Activated gamma-delta T cell treated with anti-CD3 and anti-CD28 coated beads, Interleukin-2, amount 50 U/mL, for 16 hours (primary cell): Measurements from ENCODE around the gene MFSD12.
"Not testable (repeated sequence)": the region's sequence is repeated elsewhere in the genome, so short reads cannot be mapped to it uniquely, and the experiment has no call there.

Experiments used
- DNase-seq: peaks from one replicate; pipeline ENCODE4 v3.0.0-alpha.2; 2020; ENCODE audit warnings: low read depth

The MFSD12 gene

DNA sequence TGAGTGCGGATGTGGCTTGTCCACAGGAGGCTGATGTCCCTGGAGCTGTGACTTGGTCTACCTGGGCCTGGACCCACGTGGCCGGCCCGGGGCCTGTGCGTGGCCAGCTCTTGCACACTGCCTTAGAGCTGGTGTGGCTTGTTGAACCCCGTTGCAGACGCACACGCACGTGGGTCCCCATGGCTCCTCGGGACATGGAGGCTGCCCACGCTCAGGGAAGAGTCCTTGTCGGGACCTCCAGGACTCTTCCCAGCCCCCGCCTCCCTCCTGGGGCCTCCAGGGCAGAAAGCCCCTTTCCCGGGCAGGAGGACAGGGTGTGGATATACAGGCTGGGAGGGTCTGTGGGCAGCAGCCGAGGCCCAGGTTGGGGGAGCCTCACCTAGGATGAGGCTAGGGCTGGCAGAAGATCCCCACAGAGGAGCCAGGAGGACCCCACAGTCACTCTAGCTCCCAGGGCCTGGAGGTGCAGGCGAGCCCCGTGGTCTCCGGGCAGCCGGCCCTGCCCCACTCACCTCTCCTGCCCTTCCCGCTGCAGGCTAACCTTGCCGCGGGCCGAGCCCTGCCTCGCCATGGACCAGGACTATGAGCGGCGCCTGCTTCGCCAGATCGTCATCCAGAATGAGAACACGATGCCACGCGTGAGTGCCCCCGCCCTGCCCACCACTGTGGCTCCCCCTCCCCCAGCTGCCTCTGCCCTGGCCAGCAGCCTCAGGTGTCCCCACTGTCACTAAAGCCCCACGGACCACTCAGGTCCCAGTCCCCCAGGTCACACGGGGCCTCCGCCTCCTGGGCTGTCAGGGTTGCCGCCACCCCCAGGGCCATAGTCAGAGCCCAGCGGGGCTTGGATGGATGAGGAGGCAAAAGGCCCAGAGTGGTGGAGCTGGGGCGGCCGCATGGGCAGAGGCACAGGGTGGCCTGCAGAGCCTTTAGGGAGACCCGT is 34.7 kb downstream of the MFSD12 start:
- no peak for DNase-seq

DNA sequence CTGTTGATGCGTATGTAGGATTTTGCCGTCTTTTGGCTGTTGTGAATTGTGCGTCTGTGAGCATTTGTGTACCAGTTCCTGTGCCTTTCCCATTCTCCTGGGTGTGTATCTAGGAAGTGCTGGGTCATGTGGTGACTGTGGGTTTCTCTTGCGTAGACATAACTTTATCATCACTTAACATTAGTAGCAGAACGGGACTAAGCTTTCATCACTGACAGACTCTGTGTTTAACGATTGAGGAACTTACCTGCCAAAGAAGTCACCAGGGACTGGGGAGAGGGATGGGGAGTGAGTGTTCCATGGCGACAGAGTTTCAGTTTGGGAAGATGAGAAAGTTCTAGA is 36.3 kb downstream of the MFSD12 start:
- no peak for DNase-seq

DNA sequence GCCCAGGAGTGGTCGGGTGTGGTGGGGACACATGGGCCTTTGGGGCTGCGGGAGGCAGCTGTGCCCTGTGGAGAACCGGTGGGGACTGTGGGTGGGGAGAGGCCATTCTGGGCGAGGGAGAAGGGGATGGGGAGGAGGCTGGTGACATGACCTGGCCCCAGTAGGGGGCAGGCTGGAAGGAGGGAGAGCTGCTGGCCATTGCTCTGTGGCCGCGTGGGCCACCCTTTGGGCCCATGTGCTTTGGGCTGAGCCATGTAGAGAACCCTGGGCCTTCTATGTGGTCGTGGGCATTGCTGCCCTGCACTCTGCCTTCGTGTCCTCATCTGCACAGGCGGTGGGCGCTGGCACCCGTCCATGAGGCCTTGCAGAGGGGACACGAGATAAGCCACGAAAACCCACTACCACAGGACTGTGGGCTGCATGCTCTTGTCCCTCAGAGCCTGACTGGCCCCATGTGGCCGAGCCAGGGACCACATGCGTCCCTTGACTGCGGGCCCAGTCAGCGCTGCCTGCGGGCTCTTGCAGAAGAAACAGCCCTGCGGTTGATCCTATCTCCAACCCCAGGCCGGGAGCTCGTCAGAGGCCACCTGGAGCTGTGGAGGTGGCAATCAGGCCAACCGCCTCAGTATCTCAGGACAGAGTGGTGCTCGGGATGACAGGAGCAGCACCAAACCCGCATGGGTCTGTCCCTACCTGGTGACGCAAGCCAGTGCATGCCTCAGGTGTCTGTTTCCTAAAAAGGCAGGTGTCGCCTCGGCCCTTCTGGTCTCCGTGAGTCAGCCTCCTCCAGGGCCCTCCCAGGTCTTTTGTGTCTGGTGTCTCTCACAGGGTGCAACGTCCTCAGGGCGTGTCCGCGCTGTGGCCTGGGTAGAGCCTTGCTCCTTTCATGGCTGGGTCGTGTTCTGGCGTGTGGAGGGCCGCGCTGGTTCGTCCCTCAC is 37.0 kb downstream of the MFSD12 start:
- no peak for DNase-seq

DNA sequence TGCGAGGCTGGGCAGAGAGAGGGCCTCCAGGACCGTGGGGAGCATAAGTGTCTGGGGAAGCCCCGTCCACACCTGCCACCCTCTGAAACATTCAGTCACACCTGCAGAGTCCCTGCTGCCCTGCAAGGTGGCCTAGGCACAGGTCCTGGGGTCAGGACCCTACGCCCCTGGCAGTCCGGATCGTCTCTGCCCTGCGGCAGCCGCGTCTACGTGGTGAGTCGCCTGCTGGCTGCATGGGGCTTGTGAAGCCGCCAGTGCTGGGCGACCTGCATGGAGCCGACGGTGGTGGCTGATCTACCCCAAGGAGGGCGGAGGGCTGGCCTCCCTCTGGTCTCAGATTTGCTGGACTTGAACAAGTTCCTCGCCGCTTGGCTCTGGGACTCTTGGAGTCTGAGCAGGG is 38.3 kb downstream of the MFSD12 start:
- DNase-seq = no peak

DNA sequence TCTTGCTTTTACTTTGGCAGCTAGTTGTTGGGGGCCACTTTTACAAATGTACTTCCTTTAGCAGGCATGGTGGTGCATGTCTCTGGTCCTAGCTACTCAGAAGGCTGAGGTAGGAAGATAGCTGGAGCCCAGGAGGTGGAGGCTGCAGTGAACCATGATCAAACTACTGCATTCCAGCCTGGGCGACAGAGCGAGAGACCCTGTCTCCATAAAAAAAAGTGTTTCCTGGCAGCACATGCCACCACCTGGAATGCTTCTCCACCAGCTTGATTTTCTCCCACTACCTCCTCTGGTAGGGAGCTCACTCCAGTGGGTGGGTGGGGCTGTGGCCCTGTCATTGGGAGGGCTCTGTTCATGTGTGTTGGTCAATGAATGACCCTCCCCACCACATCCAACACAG is 38.7 kb downstream of the MFSD12 start:
- no peak for DNase-seq

DNA sequence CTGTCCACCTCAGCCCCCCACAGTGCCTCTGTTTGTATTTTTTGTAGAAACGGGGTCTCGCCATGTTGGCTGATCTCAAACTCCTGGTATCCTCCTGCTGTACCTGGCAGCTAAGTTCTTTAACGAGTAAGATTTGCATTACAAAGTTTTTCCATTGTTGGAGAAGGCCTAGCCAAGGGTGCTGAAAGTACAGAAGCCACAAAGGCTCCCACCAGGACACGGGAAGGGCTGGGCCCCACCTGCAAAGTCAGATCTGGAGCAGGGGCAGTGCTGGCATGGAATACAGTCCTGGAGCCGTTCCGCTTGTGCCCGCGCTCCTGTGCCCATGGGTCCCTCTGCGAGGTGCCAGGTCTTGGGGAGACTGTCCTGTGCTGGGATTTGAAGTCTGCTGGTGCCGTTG is 39.1 kb downstream of the MFSD12 start:
- no peak for DNase-seq

DNA sequence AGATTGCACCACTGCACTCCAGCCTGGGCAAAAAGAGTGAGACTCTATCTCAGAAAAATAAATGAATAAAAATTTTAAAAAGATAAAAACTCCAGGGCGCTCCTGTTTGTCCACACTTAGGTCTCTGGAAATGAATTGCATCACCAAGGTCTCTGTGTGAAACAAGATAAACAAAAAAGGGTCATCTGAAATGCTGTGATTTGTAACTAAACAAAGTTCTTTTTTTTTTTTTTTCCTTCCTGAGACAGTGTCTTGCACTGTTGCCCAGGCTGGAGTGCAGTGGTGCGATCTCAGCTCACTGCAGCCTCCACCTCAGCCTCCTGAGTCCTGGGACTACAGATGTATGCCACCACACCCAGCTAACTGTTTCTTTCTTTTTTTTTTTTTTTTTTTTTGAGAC is 39.7 kb downstream of the MFSD12 start:
- DNase-seq = no peak

DNA sequence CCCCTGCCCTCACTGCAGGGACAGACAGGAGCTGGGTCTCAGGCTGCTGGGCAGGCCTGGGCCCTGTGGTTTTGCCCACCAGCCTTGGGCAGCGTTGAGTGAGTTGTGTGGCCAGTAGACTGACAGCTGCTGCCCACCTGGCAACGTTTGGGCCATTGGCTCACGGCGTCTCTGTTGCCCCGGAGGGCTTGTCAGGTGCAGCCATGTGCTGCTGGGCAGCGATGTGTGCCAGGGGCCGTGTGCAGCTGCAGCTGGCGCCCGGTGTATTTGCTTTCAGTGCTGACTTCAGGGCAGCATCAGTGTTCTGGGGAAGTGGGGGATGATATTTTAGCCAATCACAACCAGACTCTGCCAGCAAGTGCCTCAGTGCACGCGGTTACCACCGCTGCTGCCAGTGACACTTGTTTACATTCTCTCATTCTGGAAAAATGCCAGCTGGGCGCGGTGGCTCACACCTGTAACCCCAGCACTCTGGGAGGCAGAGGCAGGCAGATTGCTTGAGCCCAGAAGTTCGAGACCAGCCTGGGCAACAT is 40.6 kb downstream of the MFSD12 start:
- peak; percentile 27 for DNase-seq

DNA sequence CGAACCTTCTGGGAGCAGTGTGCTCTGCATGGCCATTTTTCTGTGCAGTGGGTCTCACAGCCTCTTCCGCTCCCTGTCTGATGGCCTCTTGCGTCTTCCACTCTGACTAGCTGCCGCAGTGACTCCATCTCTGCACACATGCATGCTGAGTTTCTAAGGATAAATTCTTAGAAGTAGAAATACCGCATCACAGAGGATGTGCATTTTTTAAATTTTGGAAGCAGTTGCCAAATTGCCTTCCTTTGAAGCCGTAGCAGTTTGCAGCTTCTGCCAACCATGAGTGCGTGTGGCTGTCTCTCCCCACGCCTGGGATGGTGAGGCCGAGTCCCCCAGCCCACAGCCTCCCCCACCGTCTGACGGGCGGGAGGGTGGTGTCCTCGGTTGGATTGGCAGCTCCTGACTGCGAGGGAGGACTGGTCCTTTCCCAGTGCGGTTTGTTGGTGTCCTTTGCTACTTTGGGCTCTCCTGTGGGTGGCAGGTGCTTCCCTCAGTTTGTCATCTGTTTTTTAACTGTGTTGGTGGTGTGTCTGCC is 41.4 kb downstream of the MFSD12 start:
- no peak for DNase-seq

DNA sequence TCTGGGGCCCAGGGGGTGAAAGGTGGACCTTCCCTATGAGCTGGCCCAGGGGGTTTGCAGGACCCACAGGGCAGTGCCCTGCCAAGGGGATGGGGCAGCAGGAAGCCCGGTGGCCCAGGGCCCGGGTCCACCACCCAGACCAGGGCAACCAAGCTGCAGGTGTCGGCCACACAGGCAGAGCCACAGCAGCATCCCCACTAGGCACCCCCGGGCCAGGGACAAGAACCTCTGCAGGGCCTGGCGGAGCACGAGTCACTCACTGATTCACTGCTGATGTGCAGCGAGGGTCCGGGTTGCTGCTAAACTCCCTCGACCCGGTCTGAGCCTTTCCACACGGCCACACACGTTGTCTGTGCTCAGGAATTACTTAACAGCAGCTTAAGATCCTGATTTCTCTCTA is 42.5 kb downstream of the MFSD12 start:
- DNase-seq = no peak

DNA sequence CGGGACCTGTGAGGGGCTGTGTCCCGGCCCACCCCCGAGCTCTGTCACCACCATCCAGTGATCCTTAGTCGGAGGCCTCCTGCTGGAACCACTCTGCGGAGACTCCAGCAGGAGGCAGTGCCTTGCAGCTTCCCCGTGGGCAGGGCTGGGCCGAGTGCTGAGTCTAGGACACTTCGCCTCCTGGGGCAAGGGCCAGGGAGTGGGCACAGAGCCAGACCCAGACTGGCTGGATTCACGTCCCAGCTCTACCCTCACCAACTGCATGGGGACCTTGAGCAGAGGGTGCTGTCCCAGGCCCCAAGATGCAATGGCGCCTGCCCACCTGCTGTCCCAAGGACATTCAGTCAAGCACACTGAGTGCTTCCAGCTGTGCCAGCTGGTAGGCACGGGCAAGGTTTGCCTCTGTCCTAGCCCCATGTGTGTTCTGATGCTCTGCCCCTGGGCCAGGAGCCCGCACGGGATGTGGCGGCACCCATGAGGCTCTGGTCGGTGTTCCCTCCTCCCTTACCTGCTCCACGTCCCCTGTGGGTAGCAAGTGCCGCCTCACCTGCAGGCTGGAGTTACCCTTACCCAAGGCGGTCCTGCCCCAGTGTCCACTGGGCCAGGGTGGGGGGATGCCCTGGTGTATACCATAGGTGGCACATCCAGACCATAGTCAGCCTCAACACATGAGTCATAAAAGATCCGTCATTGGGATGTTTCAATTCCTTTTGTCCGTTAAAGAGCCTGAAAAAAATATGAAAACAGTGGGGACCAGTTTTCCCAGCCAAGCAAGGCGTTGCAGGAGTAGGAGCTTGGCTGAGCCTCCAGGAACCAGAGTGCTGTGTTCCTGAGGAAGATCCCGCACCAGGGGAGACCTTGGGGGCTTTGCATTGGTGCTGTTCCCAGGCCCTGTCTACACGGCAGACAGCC is 43.9 kb downstream of the MFSD12 start:
- no peak for DNase-seq

DNA sequence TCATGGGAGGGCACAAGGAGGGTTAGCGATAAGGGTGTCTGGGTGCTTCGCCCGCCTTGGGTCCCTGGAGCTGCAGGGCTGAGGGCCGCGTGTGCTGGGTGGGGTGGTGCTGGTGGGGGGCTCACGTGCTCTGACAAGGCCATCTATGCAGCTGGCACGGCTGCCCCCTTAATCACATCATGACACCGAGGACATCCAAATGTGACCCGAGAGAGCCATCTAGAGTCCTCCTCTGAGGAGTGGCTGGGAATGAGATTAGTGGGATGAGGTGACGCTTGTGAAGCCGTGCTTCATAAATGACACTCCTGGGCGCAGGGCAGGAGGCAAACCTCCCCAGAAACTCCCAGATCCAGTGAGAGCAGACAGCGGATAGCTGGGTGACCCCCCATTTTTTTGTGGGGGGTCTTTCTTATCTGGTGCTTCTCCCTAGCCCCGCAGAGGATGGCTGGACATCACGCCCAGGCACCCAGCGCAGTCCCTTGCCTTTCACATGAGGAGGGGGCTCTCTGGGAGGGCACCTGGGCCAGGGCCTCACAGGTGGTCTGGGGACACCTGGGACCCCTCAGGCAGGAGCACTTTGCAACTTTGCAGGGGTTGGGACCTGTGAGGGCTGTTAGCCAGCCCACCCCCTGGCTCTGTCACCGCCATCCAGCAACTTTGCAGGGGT is 44.7 kb downstream of the MFSD12 start:
- no peak for DNase-seq

DNA sequence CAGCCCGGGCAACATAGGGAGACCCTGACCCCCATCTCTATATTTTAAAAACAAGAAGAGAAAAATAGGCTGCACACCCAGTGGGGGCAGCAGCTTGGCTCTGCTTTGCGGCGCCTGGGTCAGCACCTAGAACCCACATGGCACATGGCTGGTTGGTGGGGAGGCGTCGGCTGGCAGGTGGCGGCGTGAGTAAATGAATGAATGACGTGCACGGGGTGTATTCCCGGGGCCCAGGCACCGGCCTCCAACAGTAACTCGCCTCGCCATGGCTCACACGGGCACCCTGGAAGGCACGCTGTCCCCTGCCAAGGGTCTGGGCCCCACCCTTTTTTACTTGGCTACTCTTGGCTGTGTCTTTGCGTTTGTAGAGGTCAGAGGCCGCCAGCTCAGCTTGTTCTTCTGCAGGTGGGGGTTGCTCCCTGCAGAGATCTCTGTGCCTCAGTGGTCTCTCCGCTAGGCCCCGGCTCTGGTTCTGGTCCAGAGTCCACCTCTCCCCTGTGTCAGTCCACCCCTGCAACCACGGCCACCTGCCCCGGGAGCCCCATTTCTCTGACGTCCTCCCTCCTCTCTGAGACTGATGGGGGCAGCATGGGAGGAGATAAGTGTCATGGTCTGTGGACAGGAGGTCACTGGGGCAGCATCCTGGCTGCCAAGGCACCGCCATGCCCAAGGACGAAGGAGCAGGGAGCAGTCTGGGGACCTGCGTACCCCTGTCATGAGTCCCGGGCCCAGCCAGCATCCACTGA is 45.7 kb downstream of the MFSD12 start:
- no peak for DNase-seq

DNA sequence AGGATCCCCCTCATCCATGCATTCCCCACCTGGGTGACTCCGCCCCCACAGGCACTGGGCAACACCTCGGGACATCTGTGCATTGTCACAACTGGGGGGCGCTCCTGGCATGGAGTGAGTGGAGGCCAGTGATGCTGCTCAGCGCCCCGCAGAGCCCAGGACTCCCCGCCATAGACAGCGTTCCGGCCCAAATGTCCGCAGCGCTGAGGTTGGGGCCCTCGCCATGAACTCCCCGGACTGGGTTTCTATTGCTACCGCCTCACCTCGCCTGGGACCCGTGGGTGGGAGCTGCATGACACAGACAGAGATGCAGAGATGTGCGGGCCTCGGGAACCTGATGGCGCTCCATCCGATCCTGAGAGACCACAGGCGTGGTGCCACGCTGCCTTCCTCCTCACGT is 46.7 kb downstream of the MFSD12 start:
- DNase-seq = no peak

DNA sequence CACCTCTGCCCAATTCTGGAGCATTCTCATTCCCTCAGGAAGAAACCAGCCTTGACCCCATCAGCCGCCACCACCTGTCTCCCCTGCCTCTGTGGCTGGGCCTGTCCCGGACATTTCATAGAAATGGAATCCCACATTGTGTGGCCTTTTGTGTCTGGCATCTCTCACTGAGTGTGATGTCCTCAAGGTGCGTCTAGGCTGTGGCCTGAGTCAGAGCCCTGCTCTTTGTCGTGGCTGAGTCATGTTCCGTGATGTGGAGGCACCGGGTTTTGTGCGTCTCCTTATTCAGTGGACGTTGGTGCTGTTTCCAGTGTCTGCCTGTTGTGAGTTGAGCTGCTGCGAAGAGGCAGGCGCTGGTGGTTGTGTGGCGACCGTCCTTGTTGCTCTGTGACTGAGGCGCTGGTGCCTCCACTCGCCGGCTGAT is 47.8 kb downstream of the MFSD12 start:
- no peak for DNase-seq

DNA sequence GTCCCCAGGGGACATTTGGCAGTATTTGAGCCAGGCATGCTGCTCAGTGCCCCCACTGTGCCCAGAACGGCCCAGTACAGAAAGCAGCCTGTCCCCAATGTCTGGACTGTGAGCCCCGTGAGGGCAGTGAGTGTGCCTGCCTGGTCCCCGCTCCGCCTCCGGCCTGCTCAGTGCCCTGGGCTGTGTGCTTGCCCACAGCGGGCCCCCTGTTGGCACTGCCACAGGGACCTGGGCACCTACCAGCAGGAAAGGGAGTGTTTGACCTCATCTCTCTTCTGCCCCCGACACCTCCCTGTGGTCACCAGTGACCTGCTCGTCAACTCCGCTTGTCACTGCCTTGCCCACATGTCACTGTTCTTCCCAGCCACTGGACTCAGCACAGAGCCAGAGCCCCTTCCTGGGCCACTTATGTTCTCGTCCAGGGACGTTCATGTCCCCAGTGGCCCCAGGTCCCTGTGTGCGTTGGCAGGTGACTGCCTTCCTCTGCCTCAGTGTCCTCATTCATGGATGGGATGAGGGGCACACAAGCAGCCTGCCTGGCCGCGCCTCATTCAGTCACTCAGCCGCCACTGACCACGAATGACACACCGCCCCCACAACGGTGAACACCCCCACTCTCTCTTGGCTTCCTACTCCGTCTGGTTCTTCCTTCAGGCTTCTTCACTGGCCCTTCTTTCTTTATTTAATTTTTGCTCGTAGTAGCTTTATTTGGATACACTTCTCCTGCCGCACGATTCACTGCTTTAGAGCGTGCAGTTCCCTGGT is 48.4 kb downstream of the MFSD12 start:
- DNase-seq = no peak

DNA sequence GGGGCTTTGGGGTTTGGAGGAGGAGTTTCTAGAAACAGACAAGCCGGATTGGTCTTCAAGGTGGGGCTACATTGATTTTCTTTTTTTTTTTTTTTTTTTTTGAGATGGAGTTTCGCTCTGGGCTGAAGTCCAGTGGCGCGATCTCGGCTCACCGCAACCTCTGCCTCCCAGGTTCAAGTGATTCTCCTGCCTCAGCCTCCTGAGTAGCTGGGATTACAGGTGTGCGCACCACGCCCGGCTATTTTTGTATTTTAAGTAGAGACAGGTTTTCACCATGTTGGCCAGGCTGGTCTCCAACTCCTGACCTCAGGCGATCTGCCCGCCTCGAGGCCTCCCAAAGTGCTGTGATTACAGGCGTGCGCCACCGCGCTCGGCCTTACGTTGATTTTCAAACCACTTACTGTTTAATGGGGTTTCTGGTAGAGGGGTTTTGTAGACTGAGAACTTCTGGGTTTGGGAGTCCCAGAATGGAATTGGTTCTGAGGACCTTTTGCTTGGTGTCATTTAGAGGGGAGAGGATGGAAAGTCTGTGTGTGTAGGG is 49.2 kb downstream of the MFSD12 start:
- DNase-seq = not testable (repeated sequence)

DNA sequence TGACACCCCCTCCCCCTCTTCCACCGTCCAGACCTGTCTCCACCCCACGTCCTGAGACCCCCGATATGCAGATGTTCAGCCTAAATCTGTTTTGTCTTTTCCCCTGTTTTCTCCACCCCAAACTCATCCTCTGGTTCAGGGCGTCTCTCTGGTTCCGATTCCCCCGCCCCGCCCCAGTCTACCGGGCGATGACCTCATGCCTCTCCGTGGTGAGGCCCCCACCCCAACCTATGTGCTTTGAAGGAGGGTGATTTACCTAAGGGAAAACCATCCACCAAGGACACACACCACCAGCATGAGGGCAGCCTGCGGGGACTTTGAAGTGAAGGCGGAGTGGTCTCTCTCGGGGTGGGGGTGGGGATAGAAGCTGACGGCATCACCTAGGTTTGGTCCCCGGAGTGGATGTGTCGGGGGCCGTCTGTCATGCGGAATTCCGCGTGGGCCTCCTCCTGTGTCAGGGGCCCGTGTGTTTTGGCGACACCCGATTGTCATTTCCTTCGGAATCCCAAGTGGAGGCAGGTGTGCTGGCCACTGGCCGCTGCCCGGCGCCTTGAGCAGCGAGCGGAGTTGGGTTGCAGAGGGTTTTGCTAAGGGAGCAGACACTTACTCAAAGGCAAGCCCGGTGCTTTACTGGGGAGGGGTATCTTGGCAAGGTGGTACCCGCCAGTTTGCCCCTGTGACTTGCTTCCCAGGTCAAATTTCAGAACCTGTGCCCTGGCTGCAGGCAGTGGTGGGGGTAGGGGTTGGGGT is 49.8 kb downstream of the MFSD12 start:
- DNase-seq = no peak
